Smooth muscle cell (in vitro differentiated cells): Measurements from ENCODE around the gene NKAIN2. TPM values are rescaled to one million over a fixed set of nuclear protein-coding genes. Genes with fewer than 3 reads are reported as not detected.

ENCODE experiments used
- DNase-seq: peaks from one replicate; lab custom pipeline; 2025; ENCODE audit not compliant: unreplicated experiment; lab: John Stamatoyannopoulos, UW
- H2AFZ ChIP-seq: fragments of 200-600 bp; sonication (generic); 2 replicates; pipeline ENCODE4 v1.6.0; 2016; ENCODE audit warnings: antibody characterized with exemption, low read depth, mild to moderate bottlenecking
- H3F3A ChIP-seq: fragments of 200-600 bp; sonication (generic); 2 replicates; pipeline ENCODE4 v1.6.0; 2017; ENCODE audit warnings: antibody characterized with exemption, low read depth
- H3K27ac ChIP-seq: fragments of 200-600 bp; sonication (generic); 2 replicates; pipeline ENCODE4 v1.5.1; 2016; ENCODE audit warnings: low read depth, mild to moderate bottlenecking
- H3K27me3 ChIP-seq: fragments of 200-600 bp; sonication (generic); 2 replicates; pipeline ENCODE4 v1.6.1; 2016; ENCODE audit warnings: low read depth, mild to moderate bottlenecking
- H3K36me3 ChIP-seq: fragments of 200-600 bp; sonication (generic); 2 replicates; pipeline ENCODE4 v1.5.1; 2016; ENCODE audit warnings: low read depth
- H3K4me1 ChIP-seq: fragments of 200-600 bp; sonication (generic); 2 replicates; pipeline ENCODE4 v1.5.1; 2016; ENCODE audit warnings: low read depth
- H3K4me2 ChIP-seq: fragments of 200-600 bp; sonication (generic); 2 replicates; pipeline ENCODE4 v1.6.0; 2016; ENCODE audit warnings: mild to moderate bottlenecking
- H3K4me3 ChIP-seq: fragments of 200-600 bp; sonication (generic); 2 replicates; pipeline ENCODE4 v1.5.1; 2016; ENCODE audit warnings: mild to moderate bottlenecking
- H3K79me2 ChIP-seq: fragments of 200-600 bp; sonication (generic); 2 replicates; pipeline ENCODE4 v1.6.0; 2016; ENCODE audit warnings: low read depth, mild to moderate bottlenecking
- H3K9ac ChIP-seq: fragments of 200-600 bp; sonication (generic); 2 replicates; pipeline ENCODE4 v1.6.0; 2016; ENCODE audit warnings: low read depth
- H3K9me3 ChIP-seq: fragments of 200-600 bp; sonication (generic); replicated peaks from 2 replicates; pipeline ENCODE4 v1.5.1; 2016; ENCODE audit warnings: low read depth
- H4K20me1 ChIP-seq: fragments of 200-600 bp; sonication (generic); 2 replicates; pipeline ENCODE4 v1.6.0; 2016; ENCODE audit warnings: low read depth
- WGBS: methylation state at CpG from one replicate; pipeline ENCODE4 v1.1.7; 2016; ENCODE audit warnings: low lambda C conversion rate; 5-methylcytosine and 5-hydroxymethylcytosine counted together
- polyA plus RNA-seq: library from polyadenylated mRNA; unstranded; fragments of >200 nt; fragmentation: Nextera tagmentation; extraction: Ambion mirVana; gene quantifications from 2 replicates; pipeline ENCODE4 v1.2.1, GENCODE V29; 2016
- total RNA-seq: library from RNA; depleted of rRNA; stranded (reverse); fragments of >200 nt; gene quantifications from 2 replicates; pipeline ENCODE4 v1.2.3, GENCODE V29; 2014
- TF ChIP-seq, protein P1 (sequence below): fragments of 200-600 bp; sonication (generic); IDR thresholded peaks from 2 replicates; pipeline ENCODE4 v1.5.1; 2017; ENCODE audit warnings: borderline replicate concordance, mild to moderate bottlenecking, antibody characterized with exemption; ENCODE audit not compliant: insufficient read depth, poor library complexity, severe bottlenecking

NKAIN2 gene
- total and polyA plus RNA-seq, 2 experiments from 2014 or later = 0.09 TPM; not detected in 1

- H3K79me2 ChIP-seq = no peaks in the 10 kb centered on the region
- no peaks in the 10 kb centered on the region for H3F3A ChIP-seq
- no peaks in the 10 kb centered on the region for H3K36me3 ChIP-seq
- H3K27ac ChIP-seq = no peak overlapping the region
- WGBS = 88% methylated on average over 1 of the region's 1 CpG
- no peak overlapping the region for H2AFZ ChIP-seq
- no peaks in the 10 kb centered on the region for H4K20me1 ChIP-seq
- DNase-seq = no peak
- H3K27me3 ChIP-seq = no peaks in the 10 kb centered on the region
- no peaks in the 10 kb centered on the region for H3K4me1 ChIP-seq
- H3K4me3 ChIP-seq = no peak overlapping the region
- H3K4me2 ChIP-seq = no peak overlapping the region
- TF ChIP-seq, protein P1, sequence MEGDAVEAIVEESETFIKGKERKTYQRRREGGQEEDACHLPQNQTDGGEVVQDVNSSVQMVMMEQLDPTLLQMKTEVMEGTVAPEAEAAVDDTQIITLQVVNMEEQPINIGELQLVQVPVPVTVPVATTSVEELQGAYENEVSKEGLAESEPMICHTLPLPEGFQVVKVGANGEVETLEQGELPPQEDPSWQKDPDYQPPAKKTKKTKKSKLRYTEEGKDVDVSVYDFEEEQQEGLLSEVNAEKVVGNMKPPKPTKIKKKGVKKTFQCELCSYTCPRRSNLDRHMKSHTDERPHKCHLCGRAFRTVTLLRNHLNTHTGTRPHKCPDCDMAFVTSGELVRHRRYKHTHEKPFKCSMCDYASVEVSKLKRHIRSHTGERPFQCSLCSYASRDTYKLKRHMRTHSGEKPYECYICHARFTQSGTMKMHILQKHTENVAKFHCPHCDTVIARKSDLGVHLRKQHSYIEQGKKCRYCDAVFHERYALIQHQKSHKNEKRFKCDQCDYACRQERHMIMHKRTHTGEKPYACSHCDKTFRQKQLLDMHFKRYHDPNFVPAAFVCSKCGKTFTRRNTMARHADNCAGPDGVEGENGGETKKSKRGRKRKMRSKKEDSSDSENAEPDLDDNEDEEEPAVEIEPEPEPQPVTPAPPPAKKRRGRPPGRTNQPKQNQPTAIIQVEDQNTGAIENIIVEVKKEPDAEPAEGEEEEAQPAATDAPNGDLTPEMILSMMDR = no peak
- H3K9ac ChIP-seq = no peak overlapping the region
- no peaks in the 10 kb centered on the region for H3K9me3 ChIP-seq
These were observed 72.1 kb downstream of the NKAIN2 start for GRCh38 chr6:123875784-123876183.

DNA sequence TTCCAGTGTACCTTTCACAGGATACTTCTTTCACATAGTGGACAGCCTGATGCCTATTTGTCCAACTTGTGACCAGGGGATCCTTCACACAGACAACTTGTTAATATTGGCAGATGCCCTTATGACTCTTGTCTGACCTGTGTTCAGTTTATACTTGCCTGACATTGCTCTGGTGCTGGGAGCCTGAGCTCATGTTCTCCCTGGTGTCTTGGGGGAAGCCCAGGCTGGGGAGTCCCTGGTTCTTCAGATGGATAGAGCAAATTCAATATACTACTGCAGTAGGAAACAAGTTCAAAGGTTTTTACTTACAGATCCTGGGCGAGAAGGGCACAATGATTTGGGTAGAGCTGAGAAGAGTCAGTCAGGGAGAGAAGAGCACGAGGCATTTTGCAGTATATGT lies 76.1 kb downstream of the NKAIN2 start:
- Histone ChIP-seq H3K79me2 (no peaks in the 10 kb centered on the region), H3K27me3 (no peaks in the 10 kb centered on the region), H3K4me2 (no peak overlapping the region), H2AFZ (no peak overlapping the region), H3K9me3 (no peaks in the 10 kb centered on the region), H3K9ac (no peak overlapping the region), H3K4me3 (no peak overlapping the region), H3F3A (no peaks in the 10 kb centered on the region), H3K36me3 (no peaks in the 10 kb centered on the region), H3K27ac (no peak overlapping the region), H3K4me1 (no peaks in the 10 kb centered on the region), H4K20me1 (no peaks in the 10 kb centered on the region)
- no peak for DNase-seq
- 80% methylated on average over 2 of the region's 2 CpGs for WGBS
- TF ChIP-seq, protein P1 = no peak

DNA sequence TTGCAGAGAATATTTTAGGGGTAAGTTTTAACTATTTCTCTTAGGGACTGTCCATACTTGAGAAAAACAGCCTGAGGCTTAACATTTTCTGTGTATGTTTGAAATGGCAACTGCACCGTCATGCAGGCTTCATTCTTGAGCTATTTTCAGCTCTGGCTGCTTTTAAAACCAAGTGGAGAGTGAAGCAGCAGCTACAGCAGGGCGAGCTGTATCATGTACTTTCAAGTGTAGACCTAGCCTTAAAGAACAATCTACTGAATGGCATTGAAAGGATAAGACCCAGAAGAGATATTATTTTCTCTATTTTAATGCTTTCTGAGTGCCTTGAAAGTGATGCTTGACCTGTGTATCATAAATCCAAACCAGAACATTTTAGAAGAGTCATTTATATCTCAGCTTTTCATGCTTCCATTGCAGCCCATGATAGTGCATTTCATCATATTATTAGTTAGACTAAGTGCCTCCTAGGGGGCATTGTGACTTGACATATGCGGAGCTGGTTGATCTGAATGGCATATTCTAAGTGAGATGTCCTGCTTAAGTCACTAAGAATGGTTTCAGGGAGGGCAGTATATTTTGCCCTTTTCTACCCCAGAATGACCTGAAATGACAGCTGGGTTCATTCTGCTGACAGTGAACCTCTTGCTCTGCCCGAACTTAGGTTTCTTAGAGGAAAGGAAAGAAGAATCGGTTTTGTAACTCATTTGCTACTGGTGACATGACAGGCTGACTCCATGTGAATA lies 85.3 kb downstream of the NKAIN2 start:
- H3K9ac ChIP-seq = no peak overlapping the region
- H3K4me1 ChIP-seq = no peaks in the 10 kb centered on the region
- H4K20me1 ChIP-seq = no peaks in the 10 kb centered on the region
- H3K79me2 ChIP-seq = no peaks in the 10 kb centered on the region
- no peaks in the 10 kb centered on the region for H3K27me3 ChIP-seq
- peak overlapping the region; percentile 57 for H2AFZ ChIP-seq
- no peak for DNase-seq
- 69% methylated on average over 5 of the region's 5 CpGs for WGBS
- H3K9me3 ChIP-seq = no peaks in the 10 kb centered on the region
- peak overlapping the region; percentile 22 for H3K4me2 ChIP-seq
- H3F3A ChIP-seq = no peaks in the 10 kb centered on the region
- TF ChIP-seq, protein P1 = no peak
- no peaks in the 10 kb centered on the region for H3K36me3 ChIP-seq
- no peak overlapping the region for H3K4me3 ChIP-seq
- H3K27ac ChIP-seq = no peak overlapping the region

DNA sequence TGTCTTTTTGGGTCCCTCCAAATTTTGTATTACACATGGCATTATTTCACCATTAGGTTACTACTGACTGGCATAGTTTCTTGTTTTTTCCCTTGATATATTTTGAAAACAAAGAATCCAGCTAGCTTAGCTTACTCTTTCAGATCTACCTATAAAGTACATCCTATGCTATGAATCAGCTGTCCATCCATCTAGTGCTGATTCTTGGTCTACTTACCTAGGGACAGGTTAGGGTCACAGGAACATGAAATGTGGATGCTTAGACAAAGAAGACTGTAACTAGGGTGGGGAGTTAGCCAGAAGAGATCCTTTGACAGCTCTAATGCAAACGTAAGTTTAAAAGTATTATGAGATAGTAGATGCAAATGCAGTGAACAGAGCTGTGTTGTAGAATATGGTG lies 91.7 kb downstream of the NKAIN2 start:
- H3K79me2 ChIP-seq = no peaks in the 10 kb centered on the region
- TF ChIP-seq, protein P1 = no peak
- WGBS = 82% methylated on average over 1 of the region's 1 CpG
- H3K27me3 ChIP-seq = peaks cover 12% of the 10 kb centered on the region
- no peak overlapping the region for H3K4me2 ChIP-seq
- H3F3A ChIP-seq = no peaks in the 10 kb centered on the region
- no peak overlapping the region for H3K4me3 ChIP-seq
- no peaks in the 10 kb centered on the region for H4K20me1 ChIP-seq
- H3K9me3 ChIP-seq = no peaks in the 10 kb centered on the region
- no peaks in the 10 kb centered on the region for H3K4me1 ChIP-seq
- H3K27ac ChIP-seq = no peak overlapping the region
- H2AFZ ChIP-seq = no peak overlapping the region
- DNase-seq = no peak
- no peak overlapping the region for H3K9ac ChIP-seq
- no peaks in the 10 kb centered on the region for H3K36me3 ChIP-seq
